Skin of body (tissue), 2 donors: ENCODE measurements around the gene PPP1R12B. TPM values are rescaled to one million over a fixed set of nuclear protein-coding genes. Genes with fewer than 3 reads are reported as not detected.
"Not testable (repeated sequence)": the region's sequence is repeated elsewhere in the genome, so short reads cannot be mapped to it uniquely, and the experiment has no call there.

Experiments
- DNase-seq: peaks from one replicate; lab custom pipeline; 2025; lab: John Stamatoyannopoulos, UW
- total RNA-seq: library from RNA; depleted of rRNA; stranded (reverse); fragments of >200 nt; gene quantifications from one replicate; pipeline ENCODE4 v1.2.3, GENCODE V29; 2014

The PPP1R12B gene
- total RNA-seq, 1 donor from 2014 or later, result 43.0 TPM

DNA sequence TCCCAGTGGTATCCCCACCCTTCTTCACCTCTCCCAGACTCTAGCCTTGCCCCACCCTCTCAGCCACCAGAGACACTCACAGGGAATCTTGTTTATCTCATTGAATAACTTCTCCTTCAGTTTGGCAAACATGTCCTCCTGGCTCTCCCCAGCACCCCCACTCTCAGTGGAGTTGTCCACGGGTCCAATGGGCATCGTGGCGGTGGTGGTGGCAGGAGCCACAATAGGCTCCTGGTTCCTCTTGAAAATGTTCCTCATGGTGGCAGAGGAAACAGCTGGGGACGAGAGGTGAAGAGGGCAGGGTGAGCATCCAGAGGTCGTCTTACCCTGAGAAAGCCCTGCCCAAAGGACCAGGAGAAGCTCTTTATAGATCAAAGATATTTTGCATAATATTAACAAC is 257.0 kb downstream of the PPP1R12B start:
- DNase-seq, result no peak

DNA sequence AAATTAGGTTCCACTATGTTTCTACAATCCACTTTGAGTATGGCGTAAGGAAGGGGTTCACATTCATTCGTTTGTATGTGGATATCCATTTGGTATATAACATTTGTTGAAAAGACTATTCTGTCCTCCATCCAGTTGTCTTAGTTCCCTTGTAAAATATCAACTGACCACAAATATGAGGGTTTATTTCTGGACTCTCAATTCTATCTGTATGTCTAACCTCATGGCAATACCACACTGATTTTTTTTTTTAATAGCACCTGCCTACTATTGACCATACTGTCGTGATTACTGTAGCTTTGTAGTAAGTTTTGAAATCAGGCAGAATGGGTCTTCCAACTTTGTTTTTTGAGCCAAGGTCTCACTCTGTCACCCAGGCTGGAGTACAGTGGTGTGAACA is 263.5 kb downstream of the PPP1R12B start:
- not testable (repeated sequence) for DNase-seq

- no peak for DNase-seq
These were observed 265.1 kb downstream of the PPP1R12B start for GRCh38 chr1:202613571-202613970.

GRCh38 chr1:202614363-202615207 is 266.1 kb downstream of the PPP1R12B start:
- peak; percentile 57 for DNase-seq

DNA sequence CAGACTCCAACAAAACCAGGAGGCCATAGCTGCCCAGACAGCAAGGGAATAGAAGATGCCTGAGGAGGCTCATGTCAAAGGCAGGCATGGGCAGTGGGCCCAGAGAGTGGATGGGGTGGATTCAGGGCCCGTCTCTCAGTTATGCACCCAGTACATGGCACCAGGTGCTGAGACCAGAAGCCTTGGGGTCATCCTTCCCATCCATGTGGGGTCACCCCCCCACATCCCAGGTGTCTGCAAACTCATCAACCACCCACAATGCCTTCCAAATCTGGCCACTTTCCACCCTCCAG is 266.7 kb downstream of the PPP1R12B start:
- DNase-seq, result not testable (repeated sequence)

DNA sequence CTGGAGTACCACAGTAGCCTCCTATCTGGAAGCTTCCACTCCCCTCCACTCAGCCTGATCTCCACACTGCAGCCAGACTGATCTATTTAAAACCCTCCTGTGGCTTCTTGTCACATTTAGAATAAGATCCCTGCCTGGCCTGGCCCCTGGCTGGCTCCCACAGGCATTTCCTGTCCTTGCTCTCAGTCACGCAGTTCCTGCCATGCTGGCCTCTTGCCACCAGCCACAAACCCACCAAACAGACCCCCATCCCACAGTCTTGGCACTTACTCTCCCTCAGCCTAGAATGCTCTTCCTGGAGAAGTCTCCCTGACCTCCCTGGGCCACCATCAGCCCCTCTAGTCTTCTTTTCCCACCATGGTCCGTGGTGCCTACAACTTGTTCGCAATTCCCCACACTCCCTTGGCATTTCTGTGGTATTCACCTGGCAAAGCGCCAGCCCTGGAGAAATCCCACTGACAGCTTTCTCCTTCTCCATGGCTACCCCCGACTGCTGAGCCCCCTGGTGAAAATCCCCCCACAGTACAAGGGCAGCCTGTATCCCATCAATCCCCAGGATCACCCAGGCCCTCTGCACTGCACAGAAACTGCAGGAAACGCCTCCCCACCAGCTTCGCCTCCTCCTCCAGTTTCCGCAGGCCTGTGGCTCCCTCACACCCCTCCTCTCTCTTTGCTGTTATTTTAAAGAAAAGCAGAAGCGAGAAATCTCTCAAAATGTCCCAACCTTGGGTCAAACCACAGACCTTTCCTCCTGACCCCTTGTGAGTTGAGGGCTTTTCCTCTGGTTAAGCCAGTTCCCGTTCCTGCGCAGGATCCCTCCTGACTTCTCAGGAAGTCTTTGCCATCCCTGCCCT is 267.2 kb downstream of the PPP1R12B start:
- DNase-seq, result no peak

GRCh38 chr1:202616355-202616915 is 267.9 kb downstream of the PPP1R12B start:
- no peak for DNase-seq

DNA sequence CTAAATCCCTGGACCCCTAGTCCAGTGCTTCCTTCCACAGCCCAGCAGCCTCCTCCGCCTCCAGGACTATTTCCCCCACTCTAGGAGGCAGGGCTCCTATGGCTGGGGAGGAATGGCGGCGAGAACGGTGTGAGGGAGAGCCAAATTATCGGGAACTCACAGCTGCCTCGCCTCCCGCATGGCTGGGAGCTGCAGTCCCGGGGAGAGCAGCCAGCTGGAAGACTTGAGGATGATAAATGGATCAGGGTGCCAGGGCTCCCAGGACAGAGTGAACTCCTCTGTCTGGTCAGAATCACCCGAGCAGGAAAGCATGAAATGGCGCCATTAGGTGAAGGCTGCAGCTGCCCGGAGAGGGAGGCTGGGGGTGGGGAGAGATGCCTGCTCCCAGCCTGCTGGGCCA is 270.5 kb downstream of the PPP1R12B start:
- DNase-seq, result not testable (repeated sequence)

DNA sequence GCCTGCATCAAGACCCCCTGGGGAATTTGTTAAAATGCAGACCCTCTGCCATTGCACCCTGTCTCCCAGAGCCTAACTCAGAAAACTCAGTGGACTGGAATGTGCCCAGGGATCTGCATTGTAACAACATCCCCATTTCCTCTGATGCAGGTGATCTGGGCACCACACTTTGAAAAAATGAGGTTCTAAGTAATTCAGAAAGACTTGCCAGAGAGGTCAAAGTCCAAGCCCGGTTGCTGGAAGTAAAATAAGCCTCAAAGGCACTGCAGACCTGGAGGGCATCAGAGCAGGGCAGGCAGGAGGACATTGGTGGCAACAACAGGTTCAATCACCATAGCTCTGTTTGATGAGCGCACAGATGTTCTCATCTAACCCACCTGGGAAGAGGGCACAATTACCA is 271.0 kb downstream of the PPP1R12B start:
- no peak for DNase-seq

- not testable (repeated sequence) for DNase-seq
These were observed 271.5 kb downstream of the PPP1R12B start for GRCh38 chr1:202620036-202620435.

DNA sequence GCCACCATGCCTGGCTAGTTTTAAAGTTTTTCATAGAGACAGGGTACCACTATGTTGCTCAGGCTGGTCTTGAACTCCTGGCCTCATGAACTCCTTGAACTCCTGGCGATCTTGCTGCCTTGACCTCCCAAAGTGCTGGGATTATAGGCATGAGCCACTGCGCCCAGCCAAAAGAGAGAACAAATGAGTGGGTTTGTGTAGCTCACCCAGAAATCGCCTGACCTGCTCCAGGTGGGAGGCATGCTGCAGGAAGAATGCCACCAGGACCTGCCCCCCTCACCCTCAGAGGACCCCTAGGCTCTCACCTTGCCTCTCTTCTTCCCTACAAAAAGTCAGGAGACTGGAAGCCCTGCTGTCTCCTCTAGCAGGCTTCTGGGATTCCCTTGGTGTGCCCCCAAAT is 272.9 kb downstream of the PPP1R12B start:
- no peak for DNase-seq

- no peak for DNase-seq
These were observed 273.9 kb downstream of the PPP1R12B start for GRCh38 chr1:202622388-202622787.

- no peak for DNase-seq
These were observed 274.6 kb downstream of the PPP1R12B start for GRCh38 chr1:202623075-202623474.

GRCh38 chr1:202623476-202623875 is 275.0 kb downstream of the PPP1R12B start:
- not testable (repeated sequence) for DNase-seq

DNA sequence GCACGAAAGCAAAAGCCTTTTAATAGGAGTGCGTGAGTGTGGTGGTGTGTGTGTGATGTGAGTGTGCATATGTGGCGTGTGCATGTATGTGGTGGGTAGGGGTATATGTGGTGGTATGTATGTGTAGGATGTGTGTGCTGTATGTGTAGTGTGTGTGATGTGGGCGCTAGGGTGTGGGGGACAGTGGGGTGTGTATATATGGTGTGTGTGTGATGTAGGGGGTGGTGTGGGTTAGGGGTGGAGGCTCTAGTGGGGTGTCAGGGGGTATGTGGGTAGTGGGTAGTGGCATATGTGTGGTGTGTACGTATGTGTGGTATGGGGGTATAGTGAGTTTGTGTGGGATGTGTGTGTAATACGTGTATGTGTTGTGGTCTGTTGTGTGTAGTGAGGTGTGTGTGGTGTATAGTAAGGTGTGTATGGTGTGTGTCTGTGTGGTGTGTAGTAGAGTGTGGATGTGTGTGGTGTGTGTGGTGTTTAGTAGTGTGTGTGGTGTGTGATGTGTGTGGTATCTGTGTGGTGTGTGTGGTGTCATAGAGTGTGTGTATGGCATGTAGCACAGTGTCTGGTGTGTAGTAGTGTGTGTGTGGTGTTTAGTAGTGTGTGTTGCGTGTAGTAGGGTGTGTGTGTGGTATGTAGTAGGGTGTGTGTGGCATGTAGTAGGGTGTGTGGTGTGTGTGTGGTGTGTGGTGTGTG is 275.7 kb downstream of the PPP1R12B start:
- no peak for DNase-seq

DNA sequence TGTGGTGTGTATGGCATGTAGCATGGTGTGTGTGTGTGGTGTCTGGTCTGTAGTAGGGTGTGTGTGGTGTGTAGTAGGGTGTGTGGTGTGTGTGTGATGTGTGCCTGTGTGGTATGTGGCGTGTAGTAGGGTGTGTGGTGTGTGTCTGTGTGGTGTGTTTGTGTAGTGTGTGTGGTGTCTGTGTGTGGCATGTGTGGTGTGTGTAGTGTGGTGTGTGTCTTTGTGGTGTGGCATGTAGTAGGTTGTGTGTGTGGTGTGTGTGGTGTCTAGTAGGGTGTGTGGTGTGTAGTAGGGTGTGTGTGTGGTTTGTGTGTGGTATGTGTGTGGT is 276.2 kb downstream of the PPP1R12B start:
- no peak for DNase-seq

DNA sequence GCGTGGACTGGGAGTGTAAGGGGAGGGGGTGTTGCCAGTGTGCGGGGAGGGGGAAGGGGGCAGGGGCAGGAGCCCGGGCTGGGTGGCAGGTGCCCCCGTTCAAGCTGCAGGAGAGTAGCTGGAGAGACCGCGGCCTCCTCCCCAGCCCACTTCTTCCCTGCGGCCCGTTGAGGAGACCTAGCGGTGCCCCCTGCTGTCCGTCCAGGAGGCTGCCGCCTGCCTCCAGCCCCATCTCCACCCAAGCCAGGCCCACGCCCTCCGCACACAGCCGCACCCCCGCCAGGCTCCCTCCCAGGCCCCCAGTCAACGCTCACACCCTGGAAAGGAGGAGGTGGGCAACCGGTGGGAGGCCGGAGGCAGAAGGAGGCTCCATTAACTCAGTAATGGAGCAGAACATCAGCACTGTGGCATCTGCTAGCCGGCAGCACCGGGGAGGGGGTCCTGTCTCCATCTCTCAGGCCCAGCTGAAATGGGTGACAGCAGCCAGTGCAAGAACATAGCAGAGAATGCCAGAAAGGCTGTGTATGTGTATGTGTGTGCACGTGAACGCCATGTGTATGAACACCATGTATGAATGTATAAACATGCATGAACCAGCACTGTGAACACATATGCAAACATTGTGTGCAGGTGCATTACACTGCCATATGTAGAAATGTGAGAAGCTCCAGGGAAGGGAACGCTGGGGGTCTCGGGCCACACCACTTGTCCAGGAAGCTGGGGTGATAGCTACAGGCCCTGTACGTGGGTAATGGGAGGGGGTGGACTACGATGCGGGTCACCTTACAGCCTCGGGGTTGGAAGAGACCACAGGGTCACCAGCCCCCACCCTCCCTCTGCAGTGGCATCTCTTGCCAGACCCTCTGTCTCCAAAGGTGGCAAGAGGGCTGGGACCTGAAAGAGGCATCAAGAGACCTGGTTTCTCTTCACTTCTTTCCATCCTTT is 277.2 kb downstream of the PPP1R12B start:
- DNase-seq, result peak; percentile 11

GRCh38 chr1:202627036-202627435 is 278.5 kb downstream of the PPP1R12B start:
- not testable (repeated sequence) for DNase-seq

- no peak for DNase-seq
These were observed 279.5 kb downstream of the PPP1R12B start for GRCh38 chr1:202627841-202628565.

DNA sequence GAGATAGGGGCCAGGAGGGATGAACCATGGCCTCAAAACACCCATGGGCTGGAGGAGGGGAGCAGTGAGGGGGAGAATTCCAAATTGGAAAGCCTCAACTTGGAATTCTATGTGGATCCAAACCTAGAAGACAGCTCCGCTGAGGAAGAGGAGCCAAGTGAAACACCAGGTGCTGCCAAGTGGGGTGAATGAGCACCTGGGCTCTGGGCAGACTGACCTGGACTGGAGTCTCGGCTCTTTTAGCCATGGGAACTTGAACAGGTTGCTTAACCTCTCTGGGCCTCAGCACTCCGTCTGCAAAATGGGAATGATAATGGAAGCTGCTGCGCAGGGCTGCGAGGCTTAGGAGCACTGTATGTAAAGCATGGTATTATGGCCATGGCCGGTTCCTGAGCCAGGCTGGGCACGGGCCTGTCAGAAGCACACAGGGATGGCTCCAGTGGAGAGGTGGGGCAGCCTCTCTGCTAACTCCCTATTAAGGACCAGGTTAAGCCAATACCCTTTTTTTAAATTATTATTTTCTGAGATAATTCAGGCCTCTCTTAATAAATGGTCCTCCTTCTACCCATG is 280.2 kb downstream of the PPP1R12B start:
- DNase-seq, result no peak
